H1 (cell line): Measurements from ENCODE around the gene CYP1A2. TPM values are rescaled to one million over a fixed set of nuclear protein-coding genes. Genes with fewer than 3 reads are reported as not detected.

ENCODE experiments used
- HDAC6 ChIP-seq: IDR thresholded peaks from one replicate; pipeline ENCODE4 v1.7.1; 2012; ENCODE audit warnings: low read depth, mild to moderate bottlenecking, inconsistent platforms, low read length, moderate library complexity
- JUN ChIP-seq: IDR thresholded peaks from 2 replicates; pipeline ENCODE4 v1.6.1; 2011; ENCODE audit warnings: low read depth, mild to moderate bottlenecking, improper control_type of control experiment, low read length
- KDM1A ChIP-seq: fragments of 200-600, 300-600 bp; sonication (generic); IDR thresholded peaks from 2 replicates; pipeline ENCODE4 v1.7.1; 2016; ENCODE audit warnings: mild to moderate bottlenecking, low read length, borderline replicate concordance
- RXRA ChIP-seq: IDR thresholded peaks from 2 replicates; pipeline ENCODE4 v1.6.1; 2011; ENCODE audit warnings: low read depth, mild to moderate bottlenecking, low read length, moderate library complexity; ENCODE audit not compliant: insufficient read depth
- TEAD4 ChIP-seq: IDR thresholded peaks from 2 replicates; pipeline ENCODE4 v1.6.1; 2012; ENCODE audit warnings: low read depth, low read length, inconsistent platforms, mixed read lengths
- polyA plus RNA-seq, 7 experiments: library from polyadenylated mRNA; depleted of rRNA in 3 of 7; stranded (reverse) in 5 of 7; unstranded in 2 of 7; fragments of >200 nt in 5 of 7; fragments of 200-250 nt in 2 of 7; gene quantifications; 1 replicate in 5 of 7; 2 replicates in 1 of 7; 4 replicates in 1 of 7; pipeline versions ENCODE4 v1.2.1 to v1.2.3, GENCODE V29; 2011 to 2013; ENCODE audit warnings: missing spikeins in 2 of 7, mixed read lengths in 2 of 7
- total RNA-seq: library from RNA; stranded (reverse); fragmentation: NEBNext Ultra II Directional; extraction: Animal tissue kit (Norgen Biotek cat#: 25700); gene quantifications from 2 replicates; pipeline ENCODE4 v1.2.1, GENCODE V29; 2021

Gene CYP1A2
- total and polyA plus RNA-seq, 2 of the 8 experiments (the other 6 are each of a cell fraction or from before 2014, with no cell fraction given): not detected

GRCh38 chr15:74767167-74768098, 18.8 kb downstream of the CYP1A2 start (continued):
- no peak for TF ChIP-seq RXRA
- TF ChIP-seq KDM1A: no peak
- TF ChIP-seq HDAC6: no peak
- no peak for TF ChIP-seq JUN
- TF ChIP-seq TEAD4: no peak
- TF ChIP-seq, all 59 proteins: peak for 0
